Measurements from ENCODE around the gene SLC39A10. TPM values are rescaled to one million over a fixed set of nuclear protein-coding genes. Genes with fewer than 3 reads are reported as not detected.
A peak's percentile ranks its signal among the peaks of the same experiment; 100 is the strongest.

The SLC39A10 gene
- total and polyA plus RNA-seq, 2 of the 4 experiments (the other 2 are of a cell fraction), result 17.6 to 64.7 TPM

DNA sequence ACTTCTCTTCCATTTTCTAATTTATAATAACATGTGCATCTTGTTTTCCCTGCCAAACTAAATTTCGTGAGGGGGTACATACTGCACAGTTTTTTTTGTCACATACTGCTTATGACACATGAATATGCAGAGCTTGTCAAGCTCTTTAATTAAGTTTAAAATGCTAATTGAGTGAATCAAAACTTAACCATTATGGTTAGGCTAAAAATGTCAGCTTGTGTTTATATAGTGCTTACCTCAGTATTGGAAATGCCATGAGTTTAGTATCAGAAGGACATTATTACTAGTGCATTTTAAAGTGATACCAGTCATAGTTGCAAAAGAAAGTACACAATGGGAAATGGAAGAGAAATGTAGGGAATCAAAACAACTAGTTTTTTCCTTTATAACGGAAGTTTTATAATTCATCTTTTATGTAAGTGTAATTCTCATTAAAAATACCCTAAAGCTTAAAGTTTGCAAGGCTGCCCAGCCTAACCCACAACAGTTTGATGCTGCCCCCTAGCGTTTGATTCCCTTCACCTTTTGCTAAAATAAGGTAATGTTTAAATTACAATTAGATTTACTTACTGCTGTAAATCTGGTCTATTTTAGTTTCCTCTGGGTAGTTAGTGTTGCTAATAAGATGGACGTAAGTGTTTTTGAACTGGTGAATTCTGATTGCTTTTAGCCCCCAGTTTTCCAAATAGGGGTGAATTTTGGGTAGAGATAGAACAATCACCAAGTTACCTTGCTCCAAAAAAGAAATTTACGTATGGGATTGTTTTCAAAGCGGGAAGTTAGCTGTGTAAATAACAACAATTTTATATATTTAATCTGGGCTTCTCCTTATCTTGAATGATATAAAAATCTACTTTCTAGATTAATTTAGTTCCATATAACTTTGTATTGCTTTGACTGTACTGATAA lies 3.2 kb downstream of the SLC39A10 start:
- no peak overlapping the region for H2AK9ac ChIP-seq (replicated peaks; ENCODE audit: low read depth, low read length, poor library complexity)
- in situ Hi-C loops (cut with MboI; ENCODE audit: low sequenced_read_pairs), result loop anchor here (5.0 to 25.0 kb wide), 5 partner anchors 98 to 677 kb away; partner anchors contain the start of gene DNAH7
- peak overlapping the region; percentile 100; the same call in 1 of the 2 replicates for H3K9ac ChIP-seq (ENCODE audit: low read depth, low read length)
- no peak overlapping the region for H4K5ac ChIP-seq (ENCODE audit: low read depth, low read length)
- no peaks in the 10 kb centered on the region for H3K36me3 ChIP-seq (ENCODE audit: control insufficient read depth, insufficient read depth, low read length)
- ChIA-PET POLR2A (ENCODE audit: unreplicated experiment) (interaction anchor here (0.5 to 1.0 kb wide), 4 partner anchors 99 to 897 kb away, joined by 3 to 6 read pairs (median 4); no protein-coding TSS in a partner anchor), CTCF (interaction anchor here (0.6 to 1.6 kb wide), 16 partner anchors 9 to 341 kb away, joined by 3 to 9 read pairs (median 4); no protein-coding TSS in a partner anchor)
- TF ChIP-seq CHD1 (IDR thresholded peaks at IDR 0.05; ENCODE audit: low read depth, low read length) (peak; percentile 42; the same call in 1 of the 2 replicates), FOS (IDR thresholded peaks at IDR 0.05; ENCODE audit: low read depth, low read length) (no peak), MAFK (IDR thresholded peaks at IDR 0.05; ENCODE audit: low read depth, low read length) (no peak), POLR2A (IDR thresholded peaks at IDR 0.05; ENCODE audit: low read depth, low read length) (no peak), RAD21 (IDR thresholded peaks at IDR 0.05; ENCODE audit: low read length) (peak; percentile 90), SMC3 (IDR thresholded peaks at IDR 0.05; ENCODE audit: low read depth, low read length) (peak; percentile 89)
- TF ChIP-seq, protein P1, sequence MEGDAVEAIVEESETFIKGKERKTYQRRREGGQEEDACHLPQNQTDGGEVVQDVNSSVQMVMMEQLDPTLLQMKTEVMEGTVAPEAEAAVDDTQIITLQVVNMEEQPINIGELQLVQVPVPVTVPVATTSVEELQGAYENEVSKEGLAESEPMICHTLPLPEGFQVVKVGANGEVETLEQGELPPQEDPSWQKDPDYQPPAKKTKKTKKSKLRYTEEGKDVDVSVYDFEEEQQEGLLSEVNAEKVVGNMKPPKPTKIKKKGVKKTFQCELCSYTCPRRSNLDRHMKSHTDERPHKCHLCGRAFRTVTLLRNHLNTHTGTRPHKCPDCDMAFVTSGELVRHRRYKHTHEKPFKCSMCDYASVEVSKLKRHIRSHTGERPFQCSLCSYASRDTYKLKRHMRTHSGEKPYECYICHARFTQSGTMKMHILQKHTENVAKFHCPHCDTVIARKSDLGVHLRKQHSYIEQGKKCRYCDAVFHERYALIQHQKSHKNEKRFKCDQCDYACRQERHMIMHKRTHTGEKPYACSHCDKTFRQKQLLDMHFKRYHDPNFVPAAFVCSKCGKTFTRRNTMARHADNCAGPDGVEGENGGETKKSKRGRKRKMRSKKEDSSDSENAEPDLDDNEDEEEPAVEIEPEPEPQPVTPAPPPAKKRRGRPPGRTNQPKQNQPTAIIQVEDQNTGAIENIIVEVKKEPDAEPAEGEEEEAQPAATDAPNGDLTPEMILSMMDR (conservative IDR thresholded peaks at IDR 0.05; ENCODE audit: low read depth, low read length), result peak; percentile 91
- H3K27me3 ChIP-seq (ENCODE audit: control insufficient read depth, insufficient read depth, low read length), result no peaks in the 10 kb centered on the region
- H2BK20ac ChIP-seq (ENCODE audit: low read depth, low read length), result no peak overlapping the region
- H3K9me3 ChIP-seq (ENCODE audit: control insufficient read depth, insufficient read depth, low read length), result no peaks in the 10 kb centered on the region
- peak overlapping the region; percentile 71; the same call in 1 of the 2 replicates for H3K56ac ChIP-seq (ENCODE audit: extremely low read depth, insufficient read depth, low read length)
- WGBS, 2 experiments (ENCODE audit: extremely low coverage in 2 of 2, insufficient read length in 1 of 2), result no CpG with 5 or more reads among the region's 6 CpGs
- intact Hi-C loops (cut with micrococcal nuclease), result loop anchor here (1.0 to 5.0 kb wide), 6 partner anchors 161 to 341 kb away; no protein-coding TSS in a partner anchor
- H3K4ac ChIP-seq (ENCODE audit: low read depth, low read length), result no peak overlapping the region
- peak; percentile 82 for DNase-seq
- no peak overlapping the region for H3K27ac ChIP-seq (ENCODE audit: insufficient read depth, low read length)
- no peak overlapping the region for H3K23ac ChIP-seq (ENCODE audit: low read depth, low read length)
- no peak overlapping the region for H3K14ac ChIP-seq (replicated peaks; ENCODE audit: low read depth, low read length)
- H3K18ac ChIP-seq (ENCODE audit: low read depth, low read length), result no peak overlapping the region
- peak overlapping the region; percentile 72 for H3K4me2 ChIP-seq (ENCODE audit: low read depth, low read length)
- peak overlapping the region; percentile 96; the same call in 1 of the 2 replicates for H3K4me3 ChIP-seq (ENCODE audit: insufficient read depth, low read depth, low read length)
- peak overlapping the region in 1 of 2 experiments; percentile 26; a peak in 1 of 4 replicates for H4K8ac ChIP-seq (ENCODE audit: low read depth in 2 of 2, low read length in 2 of 2)
- BruUV-seq (replicated peaks), result no TSS peak
- no peak overlapping the region for H2BK15ac ChIP-seq (ENCODE audit: low read depth, low read length)
- H4K20me1 ChIP-seq (ENCODE audit: insufficient read depth, low read length), result peaks cover 11% of the 10 kb centered on the region; the same call in 1 of the 2 replicates
- peaks cover 10 to 30% of the 10 kb centered on the region in 2 experiments for H3K79me1 ChIP-seq (ENCODE audit: low read depth in 1 of 2, low read length in 2 of 2)
- dilution Hi-C loops (cut with HindIII; ENCODE audit: low sequenced_read_pairs, unreplicated experiment), result no loop called here
- no peak for ATAC-seq (ENCODE audit: low read depth)
- H4K91ac ChIP-seq (ENCODE audit: insufficient read depth, low read depth, low read length), result no peak overlapping the region
- no peak overlapping the region for H2AK5ac ChIP-seq (ENCODE audit: low read depth, low read length)
- H3K9me1 ChIP-seq (ENCODE audit: insufficient read depth, low read length), result peaks cover 9% of the 10 kb centered on the region
- H2AFZ ChIP-seq (replicated peaks; ENCODE audit: low read length, poor library complexity), result no peak overlapping the region
- peaks cover 7% of the 10 kb centered on the region for H3K4me1 ChIP-seq (ENCODE audit: control insufficient read depth, insufficient read depth, low read length)
- H2BK120ac ChIP-seq (ENCODE audit: low read depth, low read length), result peak overlapping the region; percentile 12; the same call in 1 of the 2 replicates
- H2BK5ac ChIP-seq (ENCODE audit: low read depth, low read length, poor library complexity, severe bottlenecking), result peak overlapping the region; percentile 99

All from IMR-90 (cell line).